Stimulated activated CD4-positive, alpha-beta T cell treated with anti-CD3 and anti-CD28 coated beads, Interleukin-12 subunit alpha, Interleukin-12 subunit beta, amount 100 ng/mL, for 48 hours (primary cell): ENCODE measurements around the gene CRYBG2.
A peak's percentile ranks its signal among the peaks of the same experiment; 100 is the strongest.
"Not testable (repeated sequence)": the region's sequence is repeated elsewhere in the genome, so short reads cannot be mapped to it uniquely, and the experiment has no call there.

Experiments
- DNase-seq, 3 donors: peaks; one replicate each; pipeline ENCODE4 v3.0.0-alpha.2; 2020; ENCODE audit warnings: low read depth in 2 of 3, low spot score in 1 of 3

CRYBG2 gene

DNA sequence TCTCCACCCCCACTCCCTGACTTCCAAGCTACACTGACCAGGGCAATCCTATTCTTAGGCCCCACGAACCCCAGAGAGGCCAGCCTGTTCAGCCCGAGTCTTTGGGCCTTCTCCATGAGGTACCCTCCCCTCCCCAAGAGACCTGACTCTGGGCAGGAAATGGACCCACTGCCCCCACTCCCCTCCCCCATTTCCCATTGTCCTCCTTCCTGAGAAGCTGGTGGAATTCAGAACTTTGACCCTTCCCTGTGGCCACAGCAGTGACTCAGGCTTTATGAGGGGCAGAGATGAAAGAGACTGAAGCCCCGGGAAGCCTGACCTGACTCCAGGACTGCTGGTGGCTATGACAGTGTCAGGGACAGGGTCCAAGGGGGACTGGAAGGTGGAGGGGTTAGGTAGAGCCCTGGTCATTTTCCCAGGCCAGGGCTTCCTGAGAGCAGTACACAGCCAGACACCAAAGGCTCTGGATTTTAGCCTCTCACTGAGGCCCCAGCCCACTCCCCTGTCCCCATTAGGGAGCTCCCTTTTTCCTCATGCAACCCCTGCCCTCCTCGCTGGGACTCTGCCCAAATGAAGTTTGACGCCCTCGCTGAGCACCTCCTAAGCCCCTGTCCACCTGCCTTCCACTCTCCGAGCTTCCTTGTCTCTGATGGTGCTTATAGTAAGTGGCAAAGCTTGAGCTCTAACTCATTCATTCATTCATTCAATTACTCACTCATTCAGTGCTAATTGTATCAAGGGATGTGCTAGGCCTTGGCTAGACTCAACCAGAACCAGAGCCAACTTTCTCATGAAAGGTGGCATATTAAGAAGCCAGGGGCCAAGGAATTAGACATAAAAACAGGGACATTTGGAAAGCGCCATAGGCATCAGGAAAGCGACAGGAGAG is 3.0 kb downstream of the CRYBG2 start:
- no peak for DNase-seq

DNA sequence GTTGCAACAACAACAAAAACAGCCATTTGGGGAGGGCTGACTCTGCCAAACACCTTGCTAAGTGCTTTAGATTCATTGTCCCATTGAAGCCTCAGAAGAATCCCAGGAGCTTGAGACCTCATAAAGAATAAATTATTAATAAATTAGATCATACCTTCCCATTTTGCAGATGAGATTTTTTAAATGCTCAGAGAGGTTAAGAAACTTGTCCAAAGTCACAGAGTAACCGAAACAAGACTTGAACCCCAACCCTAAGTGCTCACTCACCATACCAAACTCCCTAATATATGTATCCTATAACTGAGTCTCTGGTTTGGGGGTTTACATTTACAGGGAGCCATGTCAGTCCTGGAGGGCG is 3.6 kb downstream of the CRYBG2 start:
- no peak for DNase-seq

DNA sequence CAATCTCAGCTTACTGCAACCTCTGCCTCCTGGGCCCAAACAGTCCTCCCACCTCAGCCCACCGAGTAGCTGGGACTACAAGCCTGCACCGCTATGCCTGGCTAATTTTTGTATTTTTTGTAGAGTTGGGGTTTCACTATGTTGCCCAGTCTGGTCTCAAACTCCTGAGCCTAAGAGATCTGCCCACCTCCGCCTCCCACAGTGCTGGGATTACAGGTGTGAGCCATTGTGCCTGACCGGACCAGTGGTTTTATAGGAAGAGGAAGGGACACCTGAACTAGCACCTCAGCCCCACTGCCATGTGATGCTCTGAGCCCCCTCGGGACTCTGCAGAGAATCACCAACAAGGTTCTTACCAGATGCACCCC is 4.1 kb downstream of the CRYBG2 start:
- DNase-seq, result no peak

DNA sequence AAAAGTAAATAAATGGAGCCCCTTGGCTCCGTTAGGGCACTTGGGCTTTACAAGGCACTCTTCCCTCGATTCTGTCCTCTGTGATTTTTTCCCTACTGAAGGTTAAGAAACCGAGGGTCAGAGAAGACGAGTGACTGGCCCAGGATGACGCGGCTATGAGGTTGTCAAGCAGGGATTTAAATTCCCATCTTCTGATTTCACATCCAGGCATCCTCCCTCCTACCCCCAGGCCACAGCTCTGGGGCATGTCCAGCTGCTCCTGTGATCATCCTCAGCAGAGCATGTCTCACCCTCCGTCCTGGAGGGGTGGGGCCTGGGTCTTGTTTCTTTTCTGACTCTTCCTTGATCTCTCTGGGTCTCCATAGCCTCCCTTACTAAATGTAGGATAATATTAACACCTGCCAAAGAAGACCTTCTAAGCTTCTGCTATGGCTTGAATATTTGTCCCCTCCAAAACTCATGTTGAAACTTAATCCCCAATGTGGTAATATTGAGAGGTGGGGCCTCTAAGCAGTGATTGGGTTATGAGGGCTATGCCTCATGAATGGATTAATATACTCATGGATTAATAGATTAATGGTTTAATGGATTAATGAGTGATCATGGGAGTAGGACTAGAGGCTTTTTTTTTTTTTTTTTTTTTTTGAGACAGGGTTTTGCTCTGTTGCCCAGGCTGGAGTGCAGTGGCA is 4.6 kb downstream of the CRYBG2 start:
- no peak for DNase-seq

DNA sequence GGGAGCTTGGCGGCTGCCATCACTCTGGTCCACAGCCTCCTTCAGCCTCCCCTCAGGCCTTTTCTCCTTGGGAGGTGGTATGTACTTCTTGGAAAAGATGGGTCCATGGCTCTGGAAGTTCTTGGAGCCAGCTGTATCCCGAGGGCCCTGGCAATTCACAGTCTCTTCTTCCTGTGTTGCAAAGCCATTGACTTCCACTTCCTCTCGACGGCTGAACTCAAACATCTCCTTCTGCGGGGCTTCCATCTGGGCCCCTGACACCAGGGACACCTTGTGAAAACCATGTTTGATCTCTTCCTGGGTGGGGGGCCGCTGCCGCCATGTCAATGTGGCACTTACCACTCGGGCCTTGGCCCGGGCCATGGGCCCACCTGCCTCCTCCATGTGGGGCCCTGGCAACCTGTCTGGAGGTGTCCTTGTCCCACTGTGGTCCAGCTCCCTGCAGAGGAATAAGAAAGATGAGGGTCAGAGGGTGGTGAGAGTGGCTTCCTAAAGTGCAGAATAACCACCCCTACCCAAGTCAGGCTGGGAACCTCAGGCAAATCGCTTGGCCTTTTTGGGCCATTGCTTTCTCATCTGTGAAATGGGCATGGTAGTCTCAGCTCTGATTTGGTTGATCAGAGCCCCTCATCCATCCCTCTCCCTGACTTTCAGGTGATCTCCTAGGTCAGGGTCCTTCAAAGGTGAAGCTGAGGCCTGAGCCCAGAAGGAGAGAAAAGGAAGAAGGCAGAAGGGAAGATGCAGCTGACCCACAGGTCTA is 7.5 kb downstream of the CRYBG2 start:
- no peak for DNase-seq

DNA sequence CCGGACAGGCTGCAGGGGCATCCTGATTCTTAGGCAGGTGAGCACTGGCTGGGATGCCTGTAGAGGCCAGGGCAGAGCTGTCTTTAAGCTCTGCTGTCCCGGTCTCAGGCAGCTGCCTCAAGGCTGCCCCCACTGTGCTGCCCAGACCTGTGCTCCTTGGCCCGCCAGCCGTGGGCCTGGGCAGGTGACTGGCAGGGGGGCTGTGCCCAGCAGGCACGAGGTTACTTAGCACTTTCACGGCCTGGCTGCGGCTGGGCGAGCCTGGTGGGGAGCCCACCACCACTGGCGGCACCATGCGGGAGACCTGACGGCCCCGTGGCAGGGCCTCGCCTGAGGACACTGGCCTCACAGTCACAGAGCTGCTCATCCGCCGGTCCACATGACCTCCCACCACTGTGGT is 8.2 kb downstream of the CRYBG2 start:
- no peak for DNase-seq

DNA sequence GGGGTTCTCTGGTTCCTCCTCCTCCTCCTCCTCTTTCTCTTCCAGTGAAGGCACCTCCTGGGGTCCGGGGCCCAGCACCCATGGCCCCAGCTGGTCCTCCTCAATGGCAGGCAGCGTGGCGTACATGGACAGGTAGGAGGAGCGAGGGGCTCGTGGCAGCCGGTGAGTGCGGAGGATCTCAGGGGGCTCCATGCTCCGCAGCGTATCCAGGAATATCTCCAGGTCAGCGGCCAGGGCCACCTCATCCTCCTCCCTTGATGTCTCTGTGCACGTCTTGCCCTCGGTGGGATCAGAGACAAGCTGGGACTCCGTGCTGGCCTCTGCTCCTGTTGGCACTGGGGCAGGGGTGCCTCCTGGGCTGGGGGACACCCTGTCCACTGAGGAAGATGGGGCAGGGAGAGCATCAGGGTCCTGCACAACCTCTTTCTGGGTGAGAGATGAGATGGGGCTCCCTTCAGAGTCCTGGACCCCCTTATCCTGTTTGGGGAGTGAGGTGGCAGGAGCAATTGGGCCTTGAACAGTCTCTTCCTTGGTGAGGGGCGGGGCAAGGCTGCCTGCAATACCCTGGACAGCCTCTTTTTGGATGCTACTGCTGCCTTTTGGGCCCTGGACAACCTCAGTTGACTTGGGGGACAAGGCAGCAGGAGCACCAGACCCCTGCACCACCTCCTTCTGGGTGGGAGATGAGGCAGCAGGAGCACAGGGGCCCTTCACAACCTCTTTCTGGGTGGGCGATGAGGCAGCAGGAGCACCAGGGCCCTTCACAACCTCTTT is 9.6 kb downstream of the CRYBG2 start:
- DNase-seq, result no peak

DNA sequence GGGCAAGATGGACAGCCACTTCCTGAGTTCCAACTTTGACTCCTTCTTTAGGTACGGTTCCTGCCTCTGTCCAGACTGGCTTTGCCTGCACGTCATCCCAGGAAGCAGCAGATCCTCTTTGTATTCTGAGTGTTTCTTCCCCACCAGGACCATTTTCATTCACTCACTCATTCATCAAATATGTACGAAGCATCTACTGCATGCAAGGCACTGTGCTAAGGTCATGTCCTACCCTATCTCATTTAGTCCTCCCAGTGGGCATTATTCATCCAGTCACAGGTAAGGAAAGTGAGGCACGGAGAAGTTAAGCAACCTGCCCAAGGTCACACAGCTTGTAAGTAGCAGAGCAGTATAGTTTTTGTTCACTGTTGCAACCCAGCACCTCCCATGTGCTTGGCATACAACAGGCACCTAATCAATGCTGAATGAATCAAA is 13.9 kb downstream of the CRYBG2 start:
- no peak for DNase-seq

DNA sequence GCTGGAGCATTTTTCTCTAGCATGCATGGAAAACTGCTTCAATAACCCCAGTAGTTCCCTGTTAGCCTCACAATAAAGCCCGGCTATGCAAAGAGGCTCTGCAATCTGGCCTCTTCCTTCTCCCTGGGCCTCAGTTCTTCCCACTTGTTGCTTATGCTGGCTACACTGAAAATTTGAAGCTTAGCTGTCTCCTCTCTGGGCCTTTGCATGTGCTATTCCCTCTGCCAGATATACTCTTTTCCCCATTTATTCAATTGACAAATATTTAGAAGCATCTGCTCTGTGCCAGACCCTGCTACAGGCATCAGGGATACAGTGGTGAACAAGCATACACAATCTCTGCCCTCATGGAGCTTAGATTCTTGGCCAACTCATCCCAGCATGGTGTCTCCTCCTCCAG is 15.3 kb downstream of the CRYBG2 start:
- DNase-seq, result no peak

DNA sequence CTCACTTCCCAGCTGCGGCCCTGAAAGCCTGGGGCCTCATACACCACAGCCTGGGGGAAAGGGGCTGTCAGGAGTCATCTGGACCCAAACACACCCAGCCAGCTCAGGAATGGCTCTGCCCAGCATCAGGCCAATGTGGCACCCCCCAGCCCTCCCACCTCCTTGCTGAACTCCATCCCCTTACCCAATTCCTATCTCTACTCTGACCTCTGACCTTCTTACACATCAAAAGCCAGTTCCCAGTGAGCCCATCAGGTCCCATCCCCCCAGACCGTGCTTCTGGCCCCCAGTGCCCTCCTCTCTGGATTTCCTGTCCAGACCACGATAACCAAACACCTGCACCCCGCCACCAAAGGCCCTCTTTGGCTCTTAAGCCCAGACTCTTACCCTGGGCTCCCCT is 16.3 kb downstream of the CRYBG2 start:
- DNase-seq, result no peak

DNA sequence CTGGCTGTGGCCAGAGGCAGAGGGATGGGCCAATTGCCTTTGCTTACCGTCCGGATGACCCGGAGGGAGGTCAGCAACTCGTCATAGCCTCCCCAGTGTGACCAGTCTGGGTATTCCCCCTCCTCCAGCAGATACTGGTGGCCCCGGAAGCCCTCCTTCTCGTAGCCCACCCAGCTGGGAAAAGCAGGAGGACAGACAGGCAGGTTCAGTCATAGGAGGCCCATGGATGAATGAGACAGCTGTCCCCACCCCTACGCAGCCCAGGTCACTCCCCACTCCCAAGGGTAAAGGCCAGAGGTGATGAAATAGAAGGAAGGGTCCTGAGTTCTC is 16.8 kb downstream of the CRYBG2 start:
- DNase-seq, result no peak

DNA sequence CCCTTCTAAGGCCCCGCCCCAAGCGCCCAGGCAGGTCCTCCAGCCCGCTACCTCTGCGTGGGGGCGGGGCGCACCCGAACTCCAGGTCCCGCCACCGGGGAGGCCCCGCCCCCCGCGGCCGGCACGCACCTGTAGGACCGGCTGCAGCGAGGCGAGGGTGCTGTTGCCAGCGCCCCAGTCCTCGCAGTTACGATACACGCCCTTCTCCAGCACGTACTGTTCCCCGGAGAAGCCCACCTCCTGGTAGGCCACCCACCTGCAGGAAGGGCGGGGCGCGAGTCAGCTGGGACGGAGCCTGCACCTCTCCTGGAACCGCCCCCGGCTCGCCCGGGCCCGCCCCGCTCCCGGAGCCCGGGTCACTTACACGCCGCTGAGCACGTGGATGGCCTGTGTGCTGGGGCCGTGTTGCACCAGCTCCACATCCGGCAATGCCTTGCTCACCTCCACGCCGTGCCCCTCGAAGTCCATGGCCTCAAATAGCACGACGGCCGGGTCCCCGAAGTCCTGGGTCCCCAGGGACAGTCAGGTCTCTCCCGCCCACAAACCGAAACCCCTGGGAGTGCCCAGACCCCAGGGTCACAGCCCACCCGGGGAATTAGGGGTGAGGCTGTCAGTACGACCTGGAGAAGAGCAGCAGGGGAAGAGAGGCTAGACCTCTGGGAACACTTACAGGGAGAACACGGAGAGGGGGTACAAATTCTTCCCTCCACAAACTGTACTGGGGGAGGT is 17.3 kb downstream of the CRYBG2 start:
- DNase-seq, result peak; percentile 67 to 79 (median 78)

DNA sequence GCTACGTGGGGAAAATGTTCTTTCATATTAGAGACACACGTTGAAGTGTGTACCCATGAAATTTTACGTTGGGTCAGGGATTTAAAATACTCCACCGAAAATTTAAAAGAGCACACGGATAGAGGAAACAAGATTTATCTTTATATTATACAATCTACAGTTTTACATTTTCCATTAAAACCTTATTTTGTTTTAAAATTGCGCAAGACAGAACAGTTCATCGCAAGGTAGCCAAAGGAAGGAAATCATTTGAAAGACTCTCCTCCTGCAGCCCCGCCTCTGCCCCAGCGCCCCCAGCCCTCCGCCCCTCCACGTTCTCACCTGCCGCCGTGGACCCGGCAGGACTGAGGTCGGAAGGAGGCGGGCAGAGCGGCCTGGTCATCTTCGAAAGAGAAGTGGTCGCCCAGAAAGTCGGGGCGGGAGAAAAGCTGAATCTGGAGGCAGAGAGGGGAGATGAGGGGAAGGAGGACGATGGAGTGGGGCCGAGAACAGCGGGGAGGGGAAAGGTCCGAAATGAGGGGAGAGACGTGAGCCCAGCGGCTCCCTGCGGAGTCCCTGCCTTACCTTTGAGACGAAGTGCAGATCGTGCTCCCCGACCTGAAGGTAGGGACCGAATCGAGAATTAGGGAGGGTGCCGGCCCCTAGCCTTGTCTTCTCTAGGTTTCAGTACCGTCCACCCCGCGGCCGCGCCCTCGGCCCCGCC is 18.0 kb downstream of the CRYBG2 start:
- DNase-seq, result no peak

DNA sequence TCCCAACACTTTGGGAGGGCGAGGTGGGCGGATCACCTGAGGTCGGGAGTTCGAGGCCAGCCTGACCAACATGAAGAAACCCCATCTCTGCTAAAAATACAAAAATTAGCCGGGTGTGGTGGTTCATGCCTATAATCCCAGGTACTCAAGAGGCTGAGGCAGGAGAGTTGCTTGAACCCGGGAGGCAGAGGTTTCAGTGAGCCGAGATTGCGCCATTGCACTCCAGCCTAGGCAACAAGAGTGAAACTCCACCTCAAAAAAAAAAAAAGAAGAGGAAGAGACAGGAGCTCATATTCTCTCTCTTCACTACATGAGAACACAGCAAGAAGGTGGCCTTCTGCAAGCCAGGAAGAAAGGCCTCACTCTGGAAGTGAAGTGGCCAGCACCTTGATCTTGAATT is 20.6 kb downstream of the CRYBG2 start:
- DNase-seq, result not testable (repeated sequence)

DNA sequence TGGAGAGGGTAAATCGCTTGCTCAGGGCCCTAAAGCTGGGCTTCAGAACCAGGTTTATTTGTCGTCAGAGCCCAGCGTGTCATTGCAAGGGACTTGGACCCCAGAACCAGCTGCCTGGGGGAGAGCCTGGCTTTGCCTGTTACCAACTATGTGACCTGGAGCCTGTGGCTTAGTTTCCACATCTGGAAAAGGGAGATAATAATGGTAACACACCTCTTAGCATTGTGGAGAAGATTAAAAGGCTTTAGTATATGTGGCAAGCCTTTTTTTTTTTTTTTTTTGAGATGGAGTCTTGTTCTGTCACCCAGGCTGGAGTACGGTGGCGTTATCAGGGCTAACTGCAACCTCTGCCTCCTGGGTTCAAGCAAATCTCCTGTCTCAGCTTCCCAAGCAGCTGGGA is 23.7 kb downstream of the CRYBG2 start:
- DNase-seq, result no peak

DNA sequence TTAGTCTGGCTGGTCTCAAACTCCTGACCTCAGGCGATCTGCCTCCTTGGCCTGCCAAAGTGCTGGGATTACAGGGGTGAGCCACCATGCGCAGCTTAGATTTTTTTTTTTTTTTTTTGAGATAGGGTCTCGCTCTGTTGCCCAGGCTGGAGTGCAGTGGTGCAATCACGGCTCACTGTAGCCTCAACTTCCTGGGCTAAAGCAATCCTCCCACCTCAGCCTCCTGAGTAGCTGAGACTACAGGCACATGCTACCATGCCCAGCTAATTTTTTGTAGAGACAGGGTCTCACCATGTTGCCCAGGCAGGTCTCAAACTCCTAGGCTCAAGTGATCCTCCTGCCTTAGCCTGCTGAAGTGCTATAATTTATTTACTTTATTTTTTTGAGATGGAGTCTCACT is 24.6 kb downstream of the CRYBG2 start:
- not testable (repeated sequence) for DNase-seq

DNA sequence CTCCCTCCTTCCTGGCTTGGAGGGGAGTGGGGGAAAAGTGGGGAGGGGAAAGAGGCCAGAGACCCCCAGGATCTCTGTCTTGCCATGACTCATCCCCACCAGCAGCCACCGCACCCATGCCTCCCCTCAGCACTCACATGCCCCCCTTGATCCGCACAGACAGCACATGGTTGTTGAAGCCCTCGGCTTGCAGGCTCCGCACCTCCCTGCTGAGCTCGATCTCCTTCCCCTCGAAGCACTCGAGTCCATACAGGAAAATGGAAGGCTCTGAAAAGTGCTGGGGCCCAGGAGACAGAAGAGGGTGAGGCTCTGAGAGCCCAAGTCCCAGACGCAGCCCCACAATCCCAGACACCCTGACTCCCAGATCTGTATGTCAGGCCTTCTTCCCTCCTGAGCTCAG is 25.3 kb downstream of the CRYBG2 start:
- DNase-seq, result no peak

DNA sequence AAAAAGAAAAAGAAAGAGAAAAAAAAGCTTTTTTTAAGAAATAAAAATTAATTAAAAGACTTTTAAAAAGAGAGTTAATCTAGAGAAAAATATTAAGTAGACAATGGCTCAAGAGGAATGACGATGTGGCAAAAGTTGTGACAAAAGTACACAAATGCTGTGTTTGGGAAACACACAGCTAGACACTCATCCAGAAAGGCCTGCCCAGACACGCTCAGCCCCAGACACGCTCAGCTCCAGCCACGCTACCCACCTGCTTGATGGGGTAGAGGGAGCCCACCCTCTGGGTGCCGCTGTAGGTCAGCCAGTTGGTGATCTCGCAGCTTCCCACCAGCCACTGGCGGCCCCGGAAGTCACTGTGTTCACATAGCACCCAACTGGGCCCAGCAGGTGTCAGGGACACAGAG is 26.0 kb downstream of the CRYBG2 start:
- DNase-seq, result no peak

DNA sequence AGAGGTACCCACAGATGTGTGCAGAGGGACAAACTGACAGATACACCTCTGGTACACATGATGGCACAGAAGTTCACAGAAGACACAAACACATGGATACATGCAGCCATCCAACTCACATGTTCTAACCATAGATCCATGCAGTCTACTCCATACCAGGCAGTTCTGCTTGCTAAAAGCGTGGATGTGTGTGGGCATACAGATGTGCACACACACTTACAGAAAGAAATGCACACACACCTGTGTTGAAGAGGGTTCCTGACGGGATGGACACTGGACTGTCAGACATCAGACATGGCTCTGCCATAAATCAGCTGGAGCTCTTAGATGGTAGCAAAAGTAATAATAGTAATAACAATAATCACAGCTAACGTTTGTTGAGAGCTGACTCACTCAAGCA is 29.4 kb downstream of the CRYBG2 start:
- DNase-seq, result no peak

DNA sequence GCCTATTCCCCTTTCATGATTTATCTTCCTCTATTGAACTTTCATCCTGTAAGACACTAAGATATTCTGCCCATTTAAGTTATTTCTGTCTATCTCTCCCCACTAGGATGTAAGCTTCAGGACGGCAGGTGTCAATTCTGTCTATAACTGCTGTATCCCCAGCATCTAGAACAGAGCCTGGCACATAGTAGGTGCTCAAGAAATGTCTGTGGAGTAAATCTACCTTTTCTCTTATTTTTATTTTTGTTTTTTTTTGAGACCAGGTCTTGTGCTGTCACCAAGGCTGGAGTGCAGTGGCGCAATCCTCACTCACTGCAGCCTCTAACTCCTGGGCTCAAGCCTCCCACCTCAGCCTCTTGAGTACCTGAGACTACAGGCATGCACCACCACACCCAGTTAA is 30.5 kb downstream of the CRYBG2 start:
- no peak for DNase-seq
